ENCODE data around the gene HTR3E. TPM values are rescaled to one million over a fixed set of nuclear protein-coding genes. Genes with fewer than 3 reads are reported as not detected.

Gene HTR3E
- total RNA-seq, 6 experiments from 2014 or later: not detected

DNA sequence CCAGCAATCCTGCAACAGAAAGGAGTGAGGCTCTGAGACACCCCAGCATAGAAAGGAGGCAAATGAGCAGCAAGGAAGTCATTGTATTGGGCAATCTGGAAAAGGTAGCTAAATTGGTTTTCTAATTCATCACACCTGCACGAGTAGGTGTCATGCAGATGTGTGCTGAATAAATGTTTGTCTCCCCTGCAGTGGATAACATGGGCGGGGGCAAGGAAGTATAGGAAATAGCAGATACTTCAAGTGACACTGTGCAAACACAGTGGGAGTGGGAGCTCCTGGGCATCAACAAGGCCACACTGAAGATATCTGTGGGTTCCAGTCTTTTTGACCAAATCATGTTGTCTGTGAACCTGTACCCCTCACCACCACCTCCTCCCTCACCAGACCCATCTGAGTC, 14.4 kb upstream of the HTR3E start:
- H3K36me3 Mint-ChIP-seq (ENCODE audit: low read depth): peaks cover 9% of the 10 kb centered on the region
- no peaks in the 10 kb centered on the region; the same call in none of the 2 replicates for H3K27me3 Mint-ChIP-seq (ENCODE audit: insufficient read depth)
- H3K4me3 Mint-ChIP-seq: no peak overlapping the region
- peaks cover 11% of the 10 kb centered on the region for H3K9me3 Mint-ChIP-seq
- peaks cover 17% of the 10 kb centered on the region for H3K4me1 Mint-ChIP-seq (ENCODE audit: low read depth)
- no peak for DNase-seq
- no peak overlapping the region for H3K27ac Mint-ChIP-seq
- TF ChIP-seq, protein P1, sequence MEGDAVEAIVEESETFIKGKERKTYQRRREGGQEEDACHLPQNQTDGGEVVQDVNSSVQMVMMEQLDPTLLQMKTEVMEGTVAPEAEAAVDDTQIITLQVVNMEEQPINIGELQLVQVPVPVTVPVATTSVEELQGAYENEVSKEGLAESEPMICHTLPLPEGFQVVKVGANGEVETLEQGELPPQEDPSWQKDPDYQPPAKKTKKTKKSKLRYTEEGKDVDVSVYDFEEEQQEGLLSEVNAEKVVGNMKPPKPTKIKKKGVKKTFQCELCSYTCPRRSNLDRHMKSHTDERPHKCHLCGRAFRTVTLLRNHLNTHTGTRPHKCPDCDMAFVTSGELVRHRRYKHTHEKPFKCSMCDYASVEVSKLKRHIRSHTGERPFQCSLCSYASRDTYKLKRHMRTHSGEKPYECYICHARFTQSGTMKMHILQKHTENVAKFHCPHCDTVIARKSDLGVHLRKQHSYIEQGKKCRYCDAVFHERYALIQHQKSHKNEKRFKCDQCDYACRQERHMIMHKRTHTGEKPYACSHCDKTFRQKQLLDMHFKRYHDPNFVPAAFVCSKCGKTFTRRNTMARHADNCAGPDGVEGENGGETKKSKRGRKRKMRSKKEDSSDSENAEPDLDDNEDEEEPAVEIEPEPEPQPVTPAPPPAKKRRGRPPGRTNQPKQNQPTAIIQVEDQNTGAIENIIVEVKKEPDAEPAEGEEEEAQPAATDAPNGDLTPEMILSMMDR (IDR thresholded peaks at IDR 0.05): no peak

DNA sequence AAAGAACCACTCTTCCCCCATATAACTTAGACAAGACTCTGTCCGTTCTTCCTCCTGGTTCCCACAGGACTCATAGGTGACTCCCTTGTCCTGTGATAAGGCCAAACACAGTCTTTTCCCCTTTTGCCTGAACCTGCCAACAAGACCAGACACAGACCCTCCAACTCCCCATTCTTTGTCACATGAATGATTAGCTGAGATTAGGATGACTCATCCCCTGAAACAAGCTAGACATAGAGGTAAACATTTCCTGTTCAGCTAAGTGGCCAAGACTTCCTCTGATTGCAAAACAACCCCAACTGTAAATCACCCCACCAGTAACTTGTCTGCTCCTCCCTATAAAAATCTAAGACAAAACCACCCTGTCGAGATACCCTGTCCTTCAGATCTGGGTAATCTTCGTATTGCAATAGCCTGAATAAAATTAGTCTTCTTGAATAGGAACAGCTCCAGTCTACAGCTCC, 11.4 kb upstream of the HTR3E start:
- DNase-seq: peak; percentile 10
- Mint-ChIP-seq H3K27me3 (ENCODE audit: insufficient read depth) (no peaks in the 10 kb centered on the region; the same call in 1 of the 2 replicates), H3K9me3 (peaks cover 11% of the 10 kb centered on the region), H3K27ac (no peak overlapping the region), H3K4me1 (ENCODE audit: low read depth) (peaks cover 9% of the 10 kb centered on the region), H3K4me3 (no peak overlapping the region), H3K36me3 (ENCODE audit: low read depth) (peaks cover 9% of the 10 kb centered on the region)
- TF ChIP-seq, protein P1 (IDR thresholded peaks at IDR 0.05): no peak

DNA sequence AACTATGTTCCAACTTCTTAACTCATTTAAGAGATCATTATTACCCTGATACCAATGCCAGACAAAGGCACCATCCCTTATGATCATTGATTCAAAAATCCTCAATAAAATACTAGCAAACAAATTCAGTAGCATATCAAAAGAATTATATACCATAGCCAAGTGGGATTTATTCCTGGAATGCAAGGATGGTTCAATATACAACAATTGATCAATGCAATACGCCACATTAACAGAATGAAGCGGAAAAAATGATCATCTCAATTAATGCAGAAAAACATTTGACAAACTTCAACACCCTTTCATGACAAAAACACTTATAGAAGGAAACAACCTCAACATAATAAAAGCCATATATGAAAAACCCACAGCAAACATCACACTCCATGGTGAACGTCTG, 4.7 kb upstream of the HTR3E start:
- DNase-seq: no peak
- TF ChIP-seq, protein P1 (IDR thresholded peaks at IDR 0.05): no peak
- H3K27me3 Mint-ChIP-seq (ENCODE audit: insufficient read depth): peaks cover 3% of the 10 kb centered on the region; the same call in 1 of the 2 replicates
- H3K4me1 Mint-ChIP-seq (ENCODE audit: low read depth): no peaks in the 10 kb centered on the region
- H3K4me3 Mint-ChIP-seq: no peak overlapping the region
- peaks cover 12% of the 10 kb centered on the region for H3K36me3 Mint-ChIP-seq (ENCODE audit: low read depth)
- H3K27ac Mint-ChIP-seq: no peak overlapping the region
- H3K9me3 Mint-ChIP-seq: peaks cover 26% of the 10 kb centered on the region

DNA sequence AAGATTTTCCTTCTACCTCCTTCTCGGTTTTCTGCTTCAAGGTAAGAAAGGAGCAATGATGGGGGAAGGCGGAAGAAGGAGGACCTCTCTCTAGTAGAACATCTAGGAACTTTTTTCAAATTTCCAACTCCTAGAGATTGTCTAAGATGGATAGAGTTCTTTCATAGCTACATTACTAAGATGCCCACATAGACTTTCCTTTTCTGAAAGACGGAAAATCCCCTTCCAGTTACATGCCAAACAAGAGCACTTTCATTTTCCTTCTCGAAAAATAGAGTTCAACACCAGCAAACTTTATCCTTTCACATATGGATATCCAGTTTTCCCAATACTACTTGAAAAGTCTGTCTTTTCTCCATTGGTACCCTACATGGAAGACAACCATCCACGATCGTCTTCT, 692 bp downstream of the HTR3E start:
- peaks cover 14% of the 10 kb centered on the region for H3K27me3 Mint-ChIP-seq (ENCODE audit: insufficient read depth)
- peaks cover 7% of the 10 kb centered on the region; the same call in 1 of the 2 replicates for H3K4me1 Mint-ChIP-seq (ENCODE audit: low read depth)
- no peak overlapping the region for H3K4me3 Mint-ChIP-seq
- no peak overlapping the region for H3K27ac Mint-ChIP-seq
- no peak for DNase-seq
- peaks cover 6% of the 10 kb centered on the region for H3K36me3 Mint-ChIP-seq (ENCODE audit: low read depth)
- H3K9me3 Mint-ChIP-seq: peaks cover 10% of the 10 kb centered on the region
- TF ChIP-seq, protein P1 (IDR thresholded peaks at IDR 0.05): no peak

DNA sequence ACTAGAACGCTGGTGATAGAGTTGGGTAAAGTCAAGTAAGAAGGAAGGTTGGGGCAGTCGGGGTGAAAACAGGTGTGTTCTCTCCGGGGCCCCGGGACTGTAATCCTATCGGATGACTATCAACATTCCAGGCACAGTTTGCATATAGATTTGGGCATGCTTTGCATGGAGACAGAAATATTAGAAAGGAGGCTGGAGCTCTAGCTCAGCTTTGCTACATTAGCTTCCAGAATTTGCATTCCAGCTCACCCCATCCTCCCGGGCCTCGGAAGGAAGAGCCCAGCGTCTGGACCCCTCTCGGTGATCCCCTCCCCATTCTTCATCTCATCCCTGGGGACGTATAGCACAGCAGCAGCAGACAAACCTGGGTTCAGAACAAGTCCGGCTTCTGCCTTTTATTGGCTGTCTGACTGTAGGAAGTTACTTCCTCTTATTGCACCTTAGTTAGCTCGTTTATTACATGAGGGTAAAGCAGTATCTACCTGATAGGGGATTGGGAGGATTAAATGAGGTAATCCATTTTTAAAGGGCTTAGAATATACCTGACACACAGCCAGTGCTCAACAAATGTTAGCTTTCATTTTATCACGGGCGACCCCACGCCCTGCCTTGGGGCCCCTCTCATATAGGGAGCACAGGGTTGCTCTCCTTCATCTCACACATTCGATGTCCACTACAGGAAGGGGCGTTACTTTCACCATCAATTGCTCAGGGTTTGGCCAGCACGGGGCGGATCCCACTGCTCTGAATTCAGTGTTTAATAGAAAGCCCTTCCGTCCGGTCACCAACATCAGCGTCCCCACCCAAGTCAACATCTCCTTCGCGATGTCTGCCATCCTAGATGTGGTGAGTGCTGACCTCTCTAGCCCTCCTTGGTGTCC, 3.2 kb downstream of the HTR3E start:
- TF ChIP-seq, protein P1 (IDR thresholded peaks at IDR 0.05): no peak
- no peak for DNase-seq
- Mint-ChIP-seq H3K4me3 (no peak overlapping the region), H3K9me3 (no peaks in the 10 kb centered on the region), H3K4me1 (ENCODE audit: low read depth) (peaks cover 7% of the 10 kb centered on the region; the same call in 1 of the 2 replicates), H3K27ac (no peak overlapping the region), H3K36me3 (ENCODE audit: low read depth) (no peaks in the 10 kb centered on the region), H3K27me3 (ENCODE audit: insufficient read depth) (peaks cover 13% of the 10 kb centered on the region)
